Glomerular visceral epithelial cell (primary cell): ENCODE data around the gene ADSS2.
"Not testable (repeated sequence)": the region's sequence is repeated elsewhere in the genome, so short reads cannot be mapped to it uniquely, and the experiment has no call there.

ENCODE experiments used
- DNase-seq: peaks from one replicate; pipeline ENCODE4 v3.0.0-alpha.2; 2016; ENCODE audit errors: extremely low spot score

The ADSS2 gene

DNA sequence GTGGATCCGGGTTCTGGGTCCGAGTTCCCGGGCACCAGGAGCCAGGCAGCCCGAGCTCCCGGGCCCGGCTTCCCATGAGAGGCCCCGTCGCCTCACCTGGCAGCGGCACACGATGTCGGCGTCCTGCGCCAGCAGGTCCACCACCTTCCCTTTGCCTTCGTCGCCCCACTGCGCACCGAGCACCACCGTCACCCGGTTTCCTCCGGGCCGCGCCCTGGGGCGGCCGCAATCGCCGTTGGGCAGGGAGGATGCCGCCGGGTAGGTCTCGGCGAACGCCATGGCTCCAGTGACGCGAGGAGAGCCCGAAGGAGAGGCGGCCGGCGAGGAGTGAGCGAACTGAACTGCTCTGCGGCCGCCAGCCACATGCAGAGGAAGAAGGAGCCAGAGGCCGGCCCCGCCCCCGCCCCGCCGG, at the start of gene ADSS2:
Gene ADSS2 (minus strand): TSS at position 371 of the 412 bp plus-strand sequence. CDS start 92 bp downstream, at position 279.
- no peak for DNase-seq

DNA sequence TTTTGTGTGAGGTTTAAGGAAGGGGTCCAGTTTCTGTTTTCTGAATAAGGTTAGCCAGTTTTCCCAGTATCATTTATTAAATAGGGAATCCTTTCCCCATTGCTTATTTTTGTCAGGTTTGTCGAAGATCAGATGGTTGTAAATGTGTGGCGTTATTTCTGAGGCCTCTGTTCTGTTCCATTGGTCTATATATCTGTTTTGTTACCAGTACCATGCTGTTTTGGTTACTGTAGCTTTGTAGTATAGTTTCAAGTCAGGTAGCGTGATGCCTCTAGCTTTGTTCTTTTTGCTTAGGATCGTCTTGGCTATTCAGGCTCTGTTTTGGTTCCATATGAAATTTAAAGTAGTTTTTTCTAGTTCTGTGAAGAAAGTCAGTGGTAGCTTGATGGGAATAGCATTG, 48.8 kb upstream of the ADSS2 start:
- DNase-seq: not testable (repeated sequence)

DNA sequence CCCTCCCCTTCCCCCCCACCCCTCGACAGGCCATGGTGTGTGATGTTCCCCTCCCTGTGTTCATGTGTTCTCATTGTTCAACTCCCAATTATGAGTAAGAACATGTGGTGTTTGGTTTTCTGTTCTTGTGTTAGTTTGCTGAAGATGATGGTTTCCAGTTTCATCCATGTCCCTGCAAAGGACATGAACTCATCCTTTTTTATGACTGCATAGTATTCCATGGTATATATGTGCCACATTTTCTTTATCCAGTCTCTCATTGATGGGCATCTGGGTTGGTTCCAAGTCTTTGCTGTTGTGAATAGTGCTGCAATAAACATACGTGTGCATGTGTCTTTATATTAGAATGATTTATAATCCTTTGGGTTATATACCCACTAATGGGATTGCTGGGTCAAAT, 47.8 kb upstream of the ADSS2 start:
- DNase-seq: not testable (repeated sequence)

DNA sequence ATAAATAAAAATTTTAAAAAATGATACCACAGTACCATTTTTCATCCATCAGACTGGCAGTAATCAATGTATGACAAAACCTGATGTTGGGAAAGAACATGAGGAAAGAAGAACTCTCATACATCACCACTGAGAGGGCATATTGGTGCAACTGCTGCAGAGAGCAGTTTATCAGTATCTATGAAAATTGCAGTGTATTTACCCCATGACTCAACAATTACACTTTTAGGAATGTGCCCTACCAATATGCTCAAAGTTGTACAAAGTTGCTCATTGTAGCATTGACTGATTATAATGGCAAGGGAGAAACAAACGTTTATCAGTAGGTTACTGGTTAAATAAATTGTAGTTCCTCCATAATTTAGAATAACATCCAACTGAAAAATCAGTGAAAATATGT, 46.1 kb upstream of the ADSS2 start:
- DNase-seq: no peak

DNA sequence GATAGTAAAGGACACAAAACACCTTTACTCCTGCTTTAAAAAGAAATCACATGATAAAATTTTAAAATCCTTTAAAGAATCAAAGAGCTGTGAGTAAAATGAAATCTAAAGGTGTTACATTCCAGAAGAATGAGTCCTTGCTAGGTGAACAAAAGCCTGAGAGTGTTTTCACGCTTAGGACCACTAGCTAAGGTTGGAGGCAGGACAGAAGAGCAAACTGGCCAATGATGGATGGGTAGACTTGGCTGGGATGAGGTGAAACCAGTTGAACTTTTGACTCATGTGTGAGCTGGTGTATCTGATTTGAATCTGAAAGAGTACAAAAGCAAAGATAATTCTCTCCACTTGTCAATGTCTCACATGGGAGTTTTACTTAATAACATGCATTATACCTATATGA, 44.5 kb upstream of the ADSS2 start:
- no peak for DNase-seq

DNA sequence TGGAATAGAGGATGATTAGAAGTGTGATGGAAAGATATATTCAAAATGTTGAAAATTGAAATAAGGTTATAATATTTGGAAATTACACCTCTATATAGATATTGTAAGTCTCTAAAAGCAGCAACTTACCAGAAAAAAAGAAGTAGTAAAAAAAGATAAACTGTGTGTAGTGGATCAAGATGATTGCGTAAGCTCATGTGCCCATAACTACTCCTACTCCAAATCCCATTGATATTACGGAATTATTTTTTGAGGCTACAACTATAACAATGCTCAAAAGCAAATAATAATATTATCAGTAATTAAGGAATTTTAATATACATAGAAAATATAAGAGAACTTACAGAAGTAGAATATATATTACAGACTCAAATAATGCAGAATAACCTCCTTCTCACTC, 42.9 kb upstream of the ADSS2 start:
- no peak for DNase-seq

DNA sequence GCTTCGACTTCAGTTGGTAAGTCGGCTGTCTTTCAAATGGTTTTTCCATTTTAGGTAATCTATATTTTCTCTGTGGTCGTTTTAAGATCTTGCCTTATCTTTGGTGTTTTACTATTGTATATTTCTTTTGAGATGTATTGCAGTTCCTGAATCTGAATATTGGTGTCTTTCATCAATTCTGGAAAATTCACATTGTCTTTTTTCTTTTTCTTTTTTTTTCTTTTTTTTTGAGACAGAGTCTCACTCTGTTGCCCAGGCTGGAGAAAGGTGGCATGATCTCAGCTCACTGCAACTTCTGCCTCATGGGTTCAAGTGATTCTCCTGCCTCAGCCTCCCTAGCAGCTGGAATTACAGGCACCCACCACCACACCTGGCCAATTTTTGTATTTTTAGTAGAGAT, 33.3 kb upstream of the ADSS2 start:
- DNase-seq: not testable (repeated sequence)

DNA sequence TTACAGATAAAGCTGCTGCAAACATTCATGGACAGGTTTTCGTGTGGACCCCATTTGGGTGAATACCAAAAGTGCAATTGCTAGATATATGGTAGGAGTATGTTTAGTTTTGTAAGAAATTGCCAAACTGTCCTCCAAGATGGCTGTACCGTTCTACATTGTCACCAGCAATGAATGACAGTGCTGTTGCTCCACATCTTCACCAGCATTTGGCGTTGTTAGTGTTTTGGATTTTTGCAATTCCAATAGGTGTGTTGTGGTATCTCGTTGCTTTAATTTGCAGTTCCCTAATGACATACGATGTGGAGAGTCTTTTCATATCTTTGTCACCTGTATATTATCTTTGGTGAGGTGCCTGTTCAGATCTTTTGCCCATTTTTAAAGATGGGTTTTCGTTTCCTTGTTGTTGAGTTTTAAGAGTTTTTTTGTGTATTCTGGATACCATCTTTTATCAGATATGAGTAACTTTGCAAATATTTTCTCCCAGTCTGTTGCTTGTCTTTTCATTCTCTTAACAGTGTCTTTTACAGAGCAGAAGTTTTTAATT, 21.4 kb upstream of the ADSS2 start:
- no peak for DNase-seq

DNA sequence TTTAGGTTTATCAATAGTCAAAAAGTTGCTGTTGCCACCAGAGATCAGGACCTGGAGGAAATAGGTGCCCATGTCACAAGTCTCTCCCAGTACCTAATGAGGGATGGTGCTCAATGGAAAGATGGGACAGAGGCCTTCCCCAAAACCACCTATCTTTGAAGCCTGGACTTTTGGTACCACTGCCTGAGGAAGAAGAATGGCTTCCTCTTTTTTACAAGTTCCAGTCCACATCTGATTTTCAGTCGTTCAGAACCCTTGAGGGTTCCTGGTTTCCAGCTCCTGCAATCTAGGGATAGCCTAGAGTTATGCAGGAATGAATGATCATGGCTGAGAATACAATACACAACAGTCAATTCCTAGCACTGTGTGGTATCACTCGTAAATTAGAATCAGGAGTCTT, 15.0 kb upstream of the ADSS2 start:
- DNase-seq: no peak

DNA sequence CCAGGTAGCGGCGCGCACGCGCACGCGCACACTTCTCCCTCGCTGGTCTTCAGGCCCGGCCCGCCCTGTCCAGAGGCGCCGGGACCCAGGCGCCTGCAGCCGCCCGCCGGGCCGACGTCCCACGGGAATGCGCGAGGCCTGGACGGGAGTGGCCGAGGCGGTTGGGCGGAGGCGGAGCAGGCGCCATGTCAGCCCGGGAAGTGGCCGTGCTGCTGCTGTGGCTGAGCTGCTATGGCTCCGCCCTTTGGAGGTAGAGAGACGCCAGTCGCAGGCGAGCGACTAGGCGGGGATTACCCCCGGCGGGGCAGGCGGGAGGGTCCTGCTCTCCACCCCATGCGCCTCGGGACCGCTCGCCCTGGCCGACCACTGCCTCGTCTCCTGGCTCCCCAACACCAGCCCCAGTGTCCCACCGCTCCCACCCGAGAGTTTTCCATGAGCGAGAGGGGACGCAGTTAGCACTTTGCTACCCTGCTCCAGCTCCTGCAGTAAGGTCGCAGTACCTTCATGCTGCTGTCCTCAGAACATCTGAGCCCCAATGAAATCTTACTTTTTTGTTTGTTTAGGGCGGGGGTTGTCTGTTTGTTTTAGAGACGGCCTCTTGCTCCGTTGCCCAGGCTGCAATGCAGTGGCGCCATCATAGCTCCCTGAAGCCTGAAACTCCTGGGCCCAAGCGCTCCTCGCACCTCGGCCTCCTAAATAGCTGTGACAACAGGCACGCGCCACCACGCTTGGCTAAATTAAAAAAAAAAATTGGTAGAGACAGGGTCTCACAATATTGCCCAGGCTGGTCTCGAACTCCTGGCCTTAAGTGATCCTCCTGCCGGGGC, 9.7 kb upstream of the ADSS2 start, which contains the start of gene CATSPERE:
Gene CATSPERE (plus strand): TSS at position 29 of the 827 bp plus-strand sequence. CDS start 157 bp downstream, at position 186.
- DNase-seq: peak; percentile 56

DNA sequence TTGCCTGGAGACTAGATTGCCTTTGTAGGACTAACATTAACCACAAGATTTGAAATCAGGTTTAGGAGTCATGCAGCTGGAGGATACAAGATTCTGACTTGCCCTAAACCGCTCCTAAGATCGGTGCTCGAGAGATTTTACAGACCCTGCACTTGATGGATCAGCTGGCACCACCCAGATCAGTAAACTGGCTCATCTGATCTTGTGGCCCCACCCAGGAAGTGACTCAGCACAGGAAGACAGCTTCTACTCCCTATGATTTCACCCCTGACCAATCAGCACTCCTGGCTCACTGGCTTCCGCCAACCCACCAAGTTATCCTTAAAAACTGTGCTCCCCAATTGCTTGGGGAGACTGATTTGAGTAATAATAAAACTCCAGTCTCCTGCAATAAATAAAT, 8.5 kb upstream of the ADSS2 start:
- no peak for DNase-seq

DNA sequence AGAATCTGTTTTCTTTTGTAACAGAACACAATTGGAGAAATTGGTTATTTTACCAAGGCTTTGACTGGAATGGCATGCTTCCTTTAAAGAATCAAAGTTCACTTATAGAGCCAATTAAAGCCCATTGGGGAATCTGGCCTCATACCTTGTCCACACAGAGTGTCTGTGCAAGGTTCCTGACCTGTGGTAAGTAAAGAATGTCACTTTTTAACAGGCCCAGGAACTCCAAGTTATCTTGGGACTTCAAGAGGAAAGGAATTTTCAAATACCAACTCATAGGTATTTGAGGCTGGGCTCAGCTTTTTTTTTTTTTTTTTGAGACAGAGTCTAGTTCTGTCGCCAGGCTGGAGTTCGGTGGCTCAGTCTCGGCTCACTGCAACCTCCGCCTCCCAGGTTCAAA, 7.1 kb upstream of the ADSS2 start:
- no peak for DNase-seq

DNA sequence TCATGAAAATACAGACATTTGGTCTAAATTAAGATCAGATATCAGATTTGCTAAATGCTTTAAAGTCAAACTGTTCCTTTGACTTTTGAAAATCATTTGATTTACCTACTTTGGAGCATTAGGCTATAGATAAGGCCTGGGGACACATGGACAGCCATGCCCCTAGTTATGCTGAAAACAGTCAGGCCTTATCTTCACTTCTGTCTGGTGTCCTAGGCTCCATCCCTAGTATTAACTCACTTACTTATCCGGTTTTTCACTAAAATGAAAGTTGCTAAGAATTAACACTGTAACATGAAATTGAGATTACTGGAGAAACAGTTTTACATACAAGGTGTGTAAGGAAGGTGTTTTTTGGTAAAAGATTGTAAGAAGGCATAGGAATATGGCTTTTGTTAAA, 4.9 kb upstream of the ADSS2 start:
- no peak for DNase-seq

DNA sequence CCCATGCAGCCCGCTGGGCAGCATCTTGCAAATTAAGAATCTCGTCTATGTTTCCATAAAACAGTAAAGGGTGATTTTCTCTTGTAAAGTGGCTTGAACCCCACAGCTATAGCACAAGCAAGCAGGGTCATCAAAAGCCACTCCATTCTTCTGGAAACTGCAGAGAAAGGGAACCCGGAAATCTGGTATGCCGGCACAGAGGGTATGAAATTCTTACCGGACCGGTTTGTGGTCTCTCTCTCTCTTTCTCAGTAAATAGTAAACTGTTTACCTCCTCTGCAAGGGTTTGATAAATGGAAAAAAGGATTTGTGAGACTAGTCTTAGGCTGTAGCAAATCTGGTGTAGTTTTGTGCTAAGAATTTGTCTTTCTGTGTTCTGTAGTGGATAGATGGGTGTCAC, 2.7 kb upstream of the ADSS2 start:
- DNase-seq: no peak

DNA sequence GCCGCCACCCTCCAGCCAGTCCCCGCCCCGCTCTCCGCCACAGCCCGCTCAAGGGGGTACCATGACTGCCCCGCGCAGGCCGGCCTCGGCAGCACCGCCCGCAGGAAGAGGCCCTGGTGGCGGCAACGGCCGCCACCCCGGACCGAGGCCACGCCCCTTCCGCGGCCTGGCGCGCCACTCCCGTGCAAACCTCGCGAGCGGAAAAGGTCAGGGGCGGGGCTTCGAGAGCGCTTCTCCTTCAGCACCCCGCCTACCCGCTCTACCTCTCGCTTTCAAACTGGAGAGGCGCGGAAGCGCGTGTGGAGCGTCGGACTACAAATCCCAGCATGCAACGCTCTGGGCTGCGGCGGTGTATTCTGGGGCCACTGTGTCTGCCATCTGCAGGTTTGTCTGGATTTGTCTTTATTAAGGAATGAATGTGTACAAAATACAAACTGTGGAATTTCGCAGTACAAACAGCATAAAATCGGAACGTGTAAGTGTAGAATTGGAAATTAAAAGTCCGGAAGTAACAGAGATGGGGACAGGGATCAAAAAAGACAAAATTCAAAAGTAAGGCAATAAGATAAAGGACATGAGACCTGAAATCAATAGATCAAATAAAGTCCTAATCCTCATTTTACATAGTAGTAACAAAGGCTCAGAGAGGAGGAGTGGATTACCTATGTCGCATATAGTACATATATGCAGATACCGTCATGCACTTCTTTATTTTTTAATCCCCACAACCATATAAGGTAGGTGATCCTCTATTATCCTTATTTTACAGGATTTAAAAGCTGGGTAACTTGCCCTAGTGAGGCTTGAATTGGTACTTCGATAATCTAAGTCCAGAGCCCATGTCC, 464 bp upstream of the ADSS2 start:
- DNase-seq: peak; percentile 99

DNA sequence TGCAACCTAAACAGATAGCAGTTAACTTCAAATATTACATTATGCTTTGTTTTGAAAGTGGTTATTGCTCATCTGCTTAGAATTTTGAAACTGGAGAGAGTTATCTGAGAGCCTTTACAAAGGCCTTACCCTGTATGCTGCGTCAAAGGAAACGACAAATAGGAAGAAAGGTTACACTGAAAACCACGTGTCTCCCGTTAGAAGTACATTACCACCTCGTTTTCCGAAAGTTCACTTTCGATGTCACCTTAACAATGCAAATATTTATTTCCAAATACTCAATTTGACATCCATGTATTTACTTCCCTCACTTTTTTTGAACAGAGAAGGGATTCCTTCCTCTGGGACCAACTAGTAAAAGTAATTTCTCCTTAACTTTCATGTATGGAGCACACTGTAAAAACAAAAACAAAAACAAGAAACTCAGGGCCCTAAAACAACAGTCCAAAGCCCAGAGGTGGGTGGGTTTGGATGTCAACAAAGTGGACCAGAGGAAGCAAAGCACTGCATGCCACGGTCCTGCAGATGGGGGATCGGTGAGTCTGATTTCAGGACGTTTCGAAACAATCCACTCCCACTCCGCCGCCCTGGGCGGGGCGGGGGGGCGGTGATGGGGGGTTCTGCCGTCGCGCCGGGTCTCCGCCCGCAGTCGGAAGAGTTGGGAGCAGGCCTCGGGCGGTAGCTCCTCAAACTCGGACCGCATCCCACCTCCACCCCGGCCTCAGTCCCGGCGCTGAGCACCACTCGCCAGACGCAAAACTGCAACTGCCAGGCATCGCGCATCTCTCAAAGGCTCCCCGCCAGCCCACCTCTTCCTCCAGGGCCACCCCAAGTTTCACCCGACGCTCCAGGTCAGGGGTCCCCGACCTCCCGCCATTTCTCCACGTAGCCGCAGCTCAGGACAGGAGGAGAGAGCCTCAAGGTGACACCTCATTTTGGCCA, 841 bp downstream of the ADSS2 start:
- peak; percentile 59 for DNase-seq

DNA sequence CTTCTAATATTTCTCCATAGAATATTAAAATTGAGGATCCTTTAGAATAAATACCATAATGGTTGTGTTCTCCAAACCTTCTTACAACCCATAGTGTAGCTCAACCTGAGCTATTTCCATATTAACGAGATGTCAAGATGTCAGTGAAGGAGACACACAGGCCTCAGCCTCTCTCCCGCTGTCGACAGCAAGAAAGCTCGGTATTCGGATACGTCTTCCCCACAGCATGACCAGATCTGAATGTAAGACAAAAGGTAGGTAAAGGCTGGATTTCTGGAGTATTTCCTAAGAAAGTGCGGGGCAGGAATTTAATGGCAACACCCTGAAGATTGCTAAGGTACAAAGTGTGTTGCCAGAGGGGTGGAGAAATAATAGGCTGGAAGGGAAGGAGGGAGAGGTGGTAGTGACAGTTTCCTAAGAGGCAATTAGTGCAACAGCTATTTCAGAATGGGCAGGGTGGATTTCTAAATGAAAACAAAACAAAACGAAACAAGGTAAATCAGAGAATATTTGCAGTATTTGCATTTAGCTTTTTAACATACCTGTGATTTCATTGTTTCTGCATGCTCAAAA, 1.7 kb downstream of the ADSS2 start:
- no peak for DNase-seq

DNA sequence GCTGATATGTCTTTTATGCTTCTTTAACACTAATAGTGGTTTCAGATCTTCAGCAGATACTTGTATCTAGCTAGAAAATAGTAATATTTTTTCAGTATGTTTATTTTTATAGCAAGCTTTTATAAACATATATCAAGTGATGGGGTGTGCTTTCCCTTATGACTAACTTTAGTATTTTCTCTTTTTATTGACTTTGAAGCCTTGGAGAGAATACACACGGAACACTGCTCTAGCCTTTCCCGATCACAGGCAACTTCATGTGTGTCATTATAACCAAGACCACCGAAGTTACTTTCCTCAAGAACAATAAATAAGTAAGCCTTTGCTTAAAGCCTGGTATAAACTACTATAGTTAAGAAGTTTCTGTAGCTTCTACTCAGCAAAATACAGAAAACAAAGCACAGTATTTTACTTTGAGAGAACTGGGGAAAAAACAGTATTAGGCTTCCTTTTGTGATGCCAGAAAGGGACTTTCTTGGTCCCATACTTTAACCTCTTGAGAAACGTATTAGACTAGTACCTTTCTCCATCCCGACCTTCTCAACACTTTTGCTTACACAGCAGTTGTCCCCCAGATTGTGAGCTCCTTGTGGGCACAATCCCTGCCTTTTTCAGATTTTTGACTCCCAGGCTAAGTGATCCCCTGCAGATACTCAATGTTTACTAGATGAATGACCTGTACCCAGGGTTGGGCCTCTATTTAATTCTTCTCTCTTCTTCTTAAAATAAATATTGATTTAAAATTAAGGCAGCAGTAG, 3.3 kb downstream of the ADSS2 start:
- no peak for DNase-seq

DNA sequence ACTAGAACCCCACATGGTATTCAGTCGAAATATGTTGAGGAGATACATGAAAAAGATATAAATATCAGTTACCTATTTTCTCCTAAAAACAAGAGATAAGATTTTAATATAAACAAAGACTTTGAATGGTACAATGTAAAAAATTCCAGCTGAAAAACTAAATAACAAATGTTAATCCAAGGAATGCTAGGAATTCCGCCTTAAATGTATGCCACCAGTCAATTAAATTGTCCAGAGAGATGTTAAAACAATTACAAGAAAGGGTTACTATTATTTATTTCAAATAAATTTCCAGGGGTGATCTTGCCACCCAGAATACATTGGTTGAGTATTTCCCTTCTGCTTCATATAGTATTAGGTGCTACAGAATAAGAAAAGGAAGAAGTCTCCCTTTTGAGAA, 4.2 kb downstream of the ADSS2 start:
- no peak for DNase-seq

DNA sequence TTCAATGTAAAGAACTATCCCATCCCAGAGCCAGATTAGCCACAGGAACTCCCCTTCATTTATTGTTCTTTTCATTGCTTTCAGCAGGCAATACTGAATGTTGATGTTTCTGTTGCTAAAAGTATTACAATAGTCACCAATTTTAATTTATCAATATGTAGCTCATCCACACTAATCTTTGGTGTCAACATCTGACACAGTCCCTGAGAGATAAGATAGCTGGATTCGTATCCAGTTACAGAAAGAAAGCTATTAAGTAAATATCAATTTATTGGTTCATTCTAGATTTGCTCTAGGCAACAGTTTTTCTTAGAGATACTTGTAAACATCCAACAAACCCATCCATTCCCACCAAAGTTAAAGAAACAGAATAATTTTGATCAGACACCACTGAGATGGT, 4.7 kb downstream of the ADSS2 start:
- no peak for DNase-seq
